HEK293 (cell line): Measurements from ENCODE around the gene PEX16.

Source experiments
- CTCF ChIP-seq: fragments of 450-650 bp; formaldehyde crosslinking; IDR thresholded peaks from 2 replicates; pipeline ENCODE4 v1.5.1; 2016; ENCODE audit warnings: missing biosample characterization, missing genetic modification characterization
- HIC1 ChIP-seq: fragments of 450-650 bp; formaldehyde crosslinking; IDR thresholded peaks from 2 replicates; pipeline ENCODE4 v1.5.1; 2016; ENCODE audit warnings: missing biosample characterization, missing genetic modification characterization
- HOXC10 ChIP-seq: sonication (generic); formaldehyde crosslinking; IDR thresholded peaks from 2 replicates; pipeline ENCODE4 v1.8.1; 2023; ENCODE audit warnings: mild to moderate bottlenecking, missing genetic modification reagents
- HOXD13 ChIP-seq: sonication (generic); formaldehyde crosslinking; IDR thresholded peaks from 2 replicates; pipeline ENCODE4 v1.8.0; 2022; ENCODE audit warnings: missing genetic modification reagents, borderline replicate concordance
- IKZF3 ChIP-seq: fragments of 450-650 bp; IDR thresholded peaks from 2 replicates; pipeline ENCODE4 v1.5.0; 2018; ENCODE audit warnings: missing biosample characterization, mild to moderate bottlenecking, missing genetic modification characterization, moderate library complexity
- KLF9 ChIP-seq: fragments of 450-650 bp; formaldehyde crosslinking; IDR thresholded peaks from 2 replicates; pipeline ENCODE4 v1.5.1; 2016; ENCODE audit warnings: missing biosample characterization, missing genetic modification characterization, low read depth
- SETDB1 ChIP-seq: IDR thresholded peaks from one replicate; pipeline ENCODE4 v1.6.1; 2017; ENCODE audit warnings: mild to moderate bottlenecking, low read length, moderate library complexity, mixed read lengths; ENCODE audit not compliant: insufficient read length
- SP3 ChIP-seq: fragments of 450-650 bp; formaldehyde crosslinking; IDR thresholded peaks from 2 replicates; pipeline ENCODE4 v1.5.1; 2016; ENCODE audit warnings: missing biosample characterization, missing genetic modification characterization
- TRIM28 ChIP-seq: IDR thresholded peaks from 2 replicates; pipeline ENCODE4 v1.6.1; 2011; ENCODE audit warnings: low read length, control low read depth, borderline replicate concordance
- WT1 ChIP-seq: fragments of 450-650 bp; formaldehyde crosslinking; IDR thresholded peaks from 2 replicates; pipeline ENCODE4 v1.5.1; 2016; ENCODE audit warnings: missing biosample characterization, missing genetic modification characterization
- ZBTB49 ChIP-seq: fragments of 450-650 bp; formaldehyde crosslinking; IDR thresholded peaks from 2 replicates; pipeline ENCODE4 v1.5.1; 2016; ENCODE audit warnings: missing biosample characterization, missing genetic modification characterization, low read depth
- ZNF157 ChIP-seq: fragments of 450-650 bp; formaldehyde crosslinking; IDR thresholded peaks from 2 replicates; pipeline ENCODE4 v1.5.1; 2016; ENCODE audit warnings: missing biosample characterization, missing genetic modification characterization
- ZNF16 ChIP-seq: fragments of 450-650 bp; formaldehyde crosslinking; IDR thresholded peaks from 2 replicates; pipeline ENCODE4 v1.5.1; 2016; ENCODE audit warnings: low read depth, missing biosample characterization, missing genetic modification characterization
- ZNF274 ChIP-seq, 2 experiments: fragments of 200-500 bp in 1 of 2; fragments of 450-650 bp in 1 of 2; sonication (Bioruptor generic) in 1 of 2; formaldehyde crosslinking in 1 of 2; IDR thresholded peaks; 2 replicates each; pipeline versions ENCODE4 v1.5.1 to v1.6.1; 2014 to 2016; ENCODE audit warnings: borderline replicate concordance in 1 of 2, inconsistent platforms in 1 of 2, low read length in 1 of 2, missing biosample characterization in 1 of 2, missing genetic modification characterization in 1 of 2
- ZNF416 ChIP-seq: fragments of 450-650 bp; formaldehyde crosslinking; IDR thresholded peaks from 2 replicates; pipeline ENCODE4 v1.5.1; 2016; ENCODE audit warnings: missing biosample characterization, missing genetic modification characterization
- ZNF423 ChIP-seq: fragments of 450-650 bp; formaldehyde crosslinking; IDR thresholded peaks from 2 replicates; pipeline ENCODE4 v1.5.1; 2016; ENCODE audit warnings: missing biosample characterization, missing genetic modification characterization
- ZNF488 ChIP-seq: fragments of 450-650 bp; formaldehyde crosslinking; IDR thresholded peaks from 2 replicates; pipeline ENCODE4 v1.5.1; 2016; ENCODE audit warnings: missing biosample characterization, missing genetic modification characterization
- ZNF510 ChIP-seq: fragments of 450-650 bp; formaldehyde crosslinking; IDR thresholded peaks from 2 replicates; pipeline ENCODE4 v1.5.1; 2018; ENCODE audit warnings: mild to moderate bottlenecking, missing genetic modification characterization, missing biosample characterization; ENCODE audit not compliant: insufficient replicate concordance
- ZNF518A ChIP-seq: fragments of 450-650 bp; formaldehyde crosslinking; conservative IDR thresholded peaks from 2 replicates; pipeline ENCODE4 v1.5.1; 2016; ENCODE audit warnings: low read depth, missing biosample characterization, missing genetic modification characterization
- ZNF521 ChIP-seq: fragments of 450-650 bp; formaldehyde crosslinking; IDR thresholded peaks from 2 replicates; pipeline ENCODE4 v1.5.1; 2017; ENCODE audit warnings: missing biosample characterization, mild to moderate bottlenecking, missing genetic modification characterization
- ZNF544 ChIP-seq: fragments of 450-650 bp; formaldehyde crosslinking; IDR thresholded peaks from 2 replicates; pipeline ENCODE4 v1.5.0; 2017; ENCODE audit warnings: missing biosample characterization, missing genetic modification characterization
- ZNF621 ChIP-seq: fragments of 450-650 bp; formaldehyde crosslinking; IDR thresholded peaks from 2 replicates; pipeline ENCODE4 v1.5.1; 2017; ENCODE audit warnings: missing biosample characterization, missing genetic modification characterization
- ZNF654 ChIP-seq: fragments of 450-650 bp; formaldehyde crosslinking; IDR thresholded peaks from 2 replicates; pipeline ENCODE4 v1.5.1; 2016; ENCODE audit warnings: low read depth, missing biosample characterization, missing genetic modification characterization
- ZNF664 ChIP-seq: fragments of 450-650 bp; formaldehyde crosslinking; IDR thresholded peaks from 2 replicates; pipeline ENCODE4 v1.5.1; 2016; ENCODE audit warnings: missing biosample characterization, missing genetic modification characterization
- ZSCAN23 ChIP-seq: fragments of 450-650 bp; formaldehyde crosslinking; IDR thresholded peaks from 2 replicates; pipeline ENCODE4 v1.5.1; 2016; ENCODE audit warnings: missing biosample characterization, missing genetic modification characterization
- ZSCAN30 ChIP-seq: fragments of 450-650 bp; IDR thresholded peaks from 2 replicates; pipeline ENCODE4 v1.5.1; 2018; ENCODE audit warnings: missing biosample characterization, mild to moderate bottlenecking, missing genetic modification characterization, moderate library complexity

The PEX16 gene

GRCh38 chr11:45918331-45918941 lies 759 bp upstream of the PEX16 start (continued):
- TF ChIP-seq ZNF518A (tag by site-specific recombination) (no peak), ZNF488 (tag by site-specific recombination) (no peak), HOXD13 (CRISPR knock-in tag) (no peak), ZNF274 (IDR thresholded peaks at IDR 0.05; ENCODE audit: low read length) (no peak), ZNF274 (tag by site-specific recombination; IDR thresholded peaks at IDR 0.05; ENCODE audit: borderline replicate concordance) (no peak), ZNF664 (tag by site-specific recombination) (0 out of 2 replicates have a peak, but pooled peaks have one; percentile 7), CTCF (tag by site-specific recombination) (no peak), ZNF510 (no peak), HOXC10 (CRISPR knock-in tag) (no peak), ZSCAN30 (tag by site-specific recombination) (no peak), TRIM28 (peak; percentile 22; the same call in 1 of the 2 replicates), SETDB1 (no peak), ZNF654 (tag by site-specific recombination) (no peak), ZNF521 (tag by site-specific recombination) (no peak), ZNF423 (tag by site-specific recombination) (peak; percentile 84), SP3 (tag by site-specific recombination) (peak; percentile 58), ZNF621 (tag by site-specific recombination) (no peak), WT1 (tag by site-specific recombination) (no peak), ZNF157 (tag by site-specific recombination) (no peak), KLF9 (peak; percentile 76), IKZF3 (tag by site-specific recombination) (peak; percentile 94), HIC1 (tag by site-specific recombination) (peak; percentile 36; the same call in 1 of the 2 replicates), ZNF544 (tag by site-specific recombination) (no peak), ZNF416 (tag by site-specific recombination) (no peak), ZSCAN23 (tag by site-specific recombination) (no peak), ZBTB49 (tag by site-specific recombination) (no peak), ZNF16 (no peak)
